ENCODE results near the gene GPR183. TPM values are rescaled to one million over a fixed set of nuclear protein-coding genes. Genes with fewer than 3 reads are reported as not detected.

Gene GPR183
- total and polyA plus RNA-seq, 10 of the 15 experiments (the other 5 are each of a cell fraction or from before 2014, with no cell fraction given), result 134 to 669 (median 225) TPM

GRCh38 chr13:99299256-99299919 lies 7.8 kb downstream of the GPR183 start:
- intact Hi-C loops (cut with micrococcal nuclease; ENCODE audit: unreplicated experiment), result no loop called here
- in situ Hi-C loops (cut with MboI), result no loop called here
- DNase-seq (ENCODE audit: low read depth, low spot score), result no peak
- Histone ChIP-seq H3K27ac (ENCODE audit: control insufficient read depth, insufficient read depth) (peak overlapping the region; percentile 93), H3K4me1 (ENCODE audit: control insufficient read depth, insufficient read depth, low read length) (peaks cover 24% of the 10 kb centered on the region), H3K36me3 (ENCODE audit: control insufficient read depth in 2 of 2, insufficient read depth in 2 of 2, low read length in 1 of 2) (peaks cover 5 to 23% of the 10 kb centered on the region in 2 experiments), H3K9ac (ENCODE audit: control insufficient read depth, insufficient read depth, low read length) (peak overlapping the region; percentile 29; the same call in 1 of the 2 replicates), H3K4me2 (ENCODE audit: control insufficient read depth, insufficient read depth) (peak overlapping the region; percentile 64), H3K4me3 (peak overlapping the region; percentile 66), H3K9me3 (replicated peaks; ENCODE audit: control insufficient read depth, insufficient read depth, low read length) (no peaks in the 10 kb centered on the region), H2AFZ (ENCODE audit: control insufficient read depth, low read depth, low read length) (no peak overlapping the region), H3K79me2 (ENCODE audit: control insufficient read depth, insufficient read depth, low read length) (peaks cover 99% of the 10 kb centered on the region), H4K20me1 (ENCODE audit: control insufficient read depth, insufficient read depth) (peaks cover 3% of the 10 kb centered on the region; the same call in 1 of the 2 replicates), H3K27me3 (replicated peaks in 1 of 2; ENCODE audit: control insufficient read depth in 2 of 2, insufficient read depth in 2 of 2, low read length in 1 of 2) (no peaks in the 10 kb centered on the region)
- peak; percentile 5 for ATAC-seq
- WGBS (ENCODE audit: insufficient coverage, insufficient replicate concordance, low lambda C conversion rate, missing lambda C conversion rate), result 18% methylated on average over 4 of the region's 4 CpGs
- ChIA-PET POLR2A (interaction anchor here (0.8 to 4.6 kb wide), 10 partner anchors 8 to 99 kb away, joined by 3 to 35 read pairs (median 4); partner anchors contain the start of gene GPR183), SMC1A (ENCODE audit: uncharacterized antibody, unreplicated experiment) (interaction anchor here (0.8 to 13.7 kb wide), 17 partner anchors 9 to 135 kb away, joined by 3 to 264 read pairs (median 8); partner anchors contain the start of gene GPR183), RAD21 (ENCODE audit: unreplicated experiment) (interaction anchor here (1.1 to 14.1 kb wide), 17 partner anchors 8 to 137 kb away, joined by 3 to 247 read pairs (median 13); partner anchors contain the start of gene GPR183), CTCF (interaction anchor here (1.0 to 6.7 kb wide), 13 partner anchors 11 to 207 kb away, joined by 3 to 61 read pairs (median 6); no protein-coding TSS in a partner anchor)
- FAIRE-seq, result no peak
- BruUV-seq (replicated peaks), result no TSS peak
- TF ChIP-seq MLLT1 (IDR thresholded peaks at IDR 0.05) (peak; percentile 62; the same call in 1 of the 2 replicates), MXI1 (IDR thresholded peaks at IDR 0.05; ENCODE audit: low read depth, low read length) (0 out of 2 replicates have a peak, but pooled peaks have one; percentile 14), POU2F2 (IDR thresholded peaks at IDR 0.05; ENCODE audit: borderline replicate concordance, low read depth, low read length) (peak; percentile 8; the same call in 1 of the 3 replicates), ATF2 (IDR thresholded peaks at IDR 0.05; ENCODE audit: low read length) (0 out of 2 replicates have a peak, but pooled peaks have one; percentile 17), POLR2AphosphoS2 (IDR thresholded peaks at IDR 0.05; ENCODE audit: low read depth, low read length) (peak; percentile 69; the same call in 1 of the 2 replicates), TBL1XR1 (IDR thresholded peaks at IDR 0.05; ENCODE audit: low read depth, low read length) (0 out of 2 replicates have a peak, but pooled peaks have one; percentile 28), EED (IDR thresholded peaks at IDR 0.05; ENCODE audit: low read depth) (no peak), ESRRA (IDR thresholded peaks at IDR 0.05; ENCODE audit: low read length) (no peak)

Measured in GM12878 (cell line).